GM12891 (cell line): ENCODE data around the gene UNG.

Experiments
- PAX5 ChIP-seq: IDR thresholded peaks from 2 replicates; pipeline ENCODE4 v1.6.1; 2011; ENCODE audit warnings: low read length, moderate library complexity, mild to moderate bottlenecking; ENCODE audit not compliant: insufficient read depth, severe bottlenecking
- POLR2A ChIP-seq: IDR thresholded peaks from 2 replicates; pipeline ENCODE4 v1.6.1; 2011; ENCODE audit warnings: low read depth, low read length, control low read depth
- POLR2AphosphoS5 ChIP-seq: IDR thresholded peaks from 2 replicates; pipeline ENCODE4 v1.6.1; 2011; ENCODE audit warnings: low read depth, low read length, control low read depth
- POU2F2 ChIP-seq: IDR thresholded peaks from 2 replicates; pipeline ENCODE4 v1.6.1; 2011; ENCODE audit warnings: low read depth, mild to moderate bottlenecking, control low read depth, low read length, moderate library complexity
- SPI1 ChIP-seq: IDR thresholded peaks from 2 replicates; pipeline ENCODE4 v1.6.1; 2011; ENCODE audit warnings: low read depth, low read length, control low read depth
- TAF1 ChIP-seq: IDR thresholded peaks from 2 replicates; pipeline ENCODE4 v1.6.1; 2011; ENCODE audit warnings: low read depth, low read length, control low read depth

DNA sequence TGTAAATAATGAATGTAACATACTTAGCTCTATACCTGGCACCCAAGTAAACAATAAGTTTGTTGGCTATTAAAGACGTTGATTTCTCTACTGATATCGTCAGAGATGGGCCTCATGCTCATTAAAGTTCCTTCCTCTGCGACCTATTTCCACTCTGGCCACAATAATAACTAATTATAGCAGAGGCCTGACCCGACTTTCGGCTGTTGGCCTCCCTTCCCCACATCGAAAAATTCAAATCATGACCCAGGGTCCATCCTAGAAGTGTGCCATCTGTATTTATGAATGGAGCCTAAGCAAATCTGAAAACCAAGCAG is 45.3 kb upstream of the UNG start:
- no peak for TF ChIP-seq TAF1
- no peak for TF ChIP-seq POLR2AphosphoS5
- TF ChIP-seq SPI1, result no peak
- TF ChIP-seq POLR2A, result no peak
- TF ChIP-seq POU2F2, result no peak
- TF ChIP-seq PAX5, result no peak
